HCEC 1CT (cell line): Measurements from ENCODE around the gene C6orf47.
"Not testable (repeated sequence)": the region's sequence is repeated elsewhere in the genome, so short reads cannot be mapped to it uniquely, and the experiment has no call there.

Source experiments
- DNase-seq: peaks from one replicate; pipeline ENCODE4 v3.0.0-alpha.2; 2017

Gene C6orf47

GRCh38 chr6:31660381-31661261, at the start of gene C6orf47:
Gene C6orf47 (minus strand): TSS chr6:31660778. CDS start chr6:31659947, 831 bp downstream.
- DNase-seq: peak; percentile 85

GRCh38 chr6:31709157-31709556, 48.6 kb upstream of the C6orf47 start:
- DNase-seq: not testable (repeated sequence)

GRCh38 chr6:31708224-31708623, 47.6 kb upstream of the C6orf47 start:
- no peak for DNase-seq

- no peak for DNase-seq
These were observed 47.1 kb upstream of the C6orf47 start for GRCh38 chr6:31707701-31708100.

DNA sequence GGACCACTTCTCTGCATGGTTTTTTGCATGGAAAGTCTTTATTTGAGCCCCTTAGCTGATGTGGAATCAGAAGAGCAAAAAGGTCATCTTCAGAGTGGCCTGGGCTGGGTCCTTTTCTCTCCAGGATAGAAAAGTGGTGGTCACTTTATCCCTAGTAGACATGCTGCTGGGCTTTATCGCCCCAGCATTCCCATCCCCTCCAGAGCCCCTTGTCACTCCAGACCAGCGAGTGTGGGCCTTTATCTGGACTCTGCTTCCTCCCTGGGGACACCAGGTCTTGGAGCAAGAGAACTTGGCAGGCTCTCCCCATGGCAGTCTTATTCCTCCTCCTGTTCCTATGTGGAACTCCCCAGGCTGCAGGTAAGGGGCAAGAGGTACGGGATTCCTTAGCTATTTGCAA, 46.0 kb upstream of the C6orf47 start, which contains the start of gene LY6G6F:
LY6G6F (plus strand) TSS at position 268 of the 400 bp plus-strand sequence; CDS start at position 309, 41 bp downstream.
- no peak for DNase-seq

- DNase-seq: no peak
These were observed 45.4 kb upstream of the C6orf47 start for GRCh38 chr6:31705931-31706330.

- DNase-seq: peak; percentile 98
These were observed 42.5 kb upstream of the C6orf47 start, which contains the start of gene ABHD16A for GRCh38 chr6:31702819-31703716. Gene ABHD16A (minus strand): TSS chr6:31703324. CDS start chr6:31703281, 43 bp downstream.

DNA sequence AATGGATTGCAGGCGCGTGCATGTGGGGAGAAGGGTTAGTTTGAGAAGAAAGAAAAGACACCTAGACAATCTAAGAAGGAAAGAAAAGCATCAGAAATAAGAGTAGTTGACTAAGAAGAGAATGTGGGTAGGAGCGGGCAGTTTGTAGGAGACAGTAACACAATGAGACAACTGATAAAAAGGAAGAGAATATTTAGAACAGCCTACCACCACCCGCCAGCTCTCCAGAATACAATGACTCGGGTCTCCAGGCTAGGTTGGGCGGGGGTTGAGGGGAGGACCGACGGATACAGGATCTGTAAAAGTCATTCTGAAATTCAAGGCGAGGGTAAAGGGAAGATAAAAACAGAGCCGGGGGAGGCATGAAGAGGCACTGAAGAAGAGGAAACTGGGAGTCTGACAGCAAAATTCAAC, 41.8 kb upstream of the C6orf47 start:
- DNase-seq: no peak

DNA sequence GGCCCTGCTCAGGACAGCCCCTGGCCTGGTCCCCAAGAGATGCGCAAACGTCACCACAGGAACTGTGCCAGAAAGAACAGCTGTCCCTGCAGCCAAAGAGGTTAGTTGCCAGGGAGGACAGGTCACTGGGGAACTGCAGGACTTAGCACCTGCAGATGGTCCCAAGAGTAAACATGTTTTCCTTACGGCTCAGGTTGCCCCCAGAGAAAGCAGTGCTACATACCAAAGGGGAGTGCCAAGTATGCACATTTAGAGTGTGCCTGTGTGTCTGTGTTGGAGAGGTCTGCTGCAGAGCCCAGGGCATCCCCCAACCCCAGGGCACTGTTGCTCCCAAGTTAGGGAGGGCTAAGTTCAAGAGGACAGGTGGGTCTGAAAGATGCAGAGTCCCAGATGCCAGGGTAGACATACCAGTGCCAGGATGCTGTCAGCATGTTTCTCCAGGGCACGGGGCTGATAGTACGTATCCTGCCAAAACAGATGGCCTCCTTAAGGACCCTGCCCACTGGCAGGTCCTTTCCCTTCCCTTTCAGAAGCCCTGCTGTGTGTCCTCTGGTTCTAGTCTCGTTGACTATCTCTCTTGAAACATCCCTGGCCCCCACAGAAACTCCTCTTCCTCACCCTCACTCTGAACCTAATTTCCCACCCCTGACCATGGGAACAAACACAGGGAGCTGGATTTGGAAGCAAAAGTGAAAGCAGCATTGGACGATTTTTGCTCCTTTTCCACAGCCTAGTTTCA, 41.3 kb upstream of the C6orf47 start:
- no peak for DNase-seq

- no peak for DNase-seq
These were observed 40.3 kb upstream of the C6orf47 start for GRCh38 chr6:31700740-31701401.

DNA sequence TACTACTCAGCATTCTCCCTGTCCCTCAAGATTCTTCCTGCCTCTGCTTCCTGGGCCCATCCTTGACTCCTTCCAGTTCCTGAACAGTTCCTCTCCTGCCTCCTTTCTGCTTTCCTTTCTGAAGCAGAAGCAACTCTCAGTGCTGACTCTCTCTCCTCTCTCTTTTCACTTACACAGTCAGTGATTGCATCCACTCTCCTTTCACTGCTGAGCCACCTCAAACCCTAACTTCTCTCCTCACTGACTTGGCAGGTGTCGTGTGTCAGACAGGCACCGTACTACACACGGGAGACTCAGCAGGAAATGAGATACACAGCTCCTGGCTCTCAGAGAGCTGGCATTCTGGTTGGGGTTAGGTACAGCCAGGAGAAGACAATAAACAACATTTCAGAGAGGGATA, 37.0 kb upstream of the C6orf47 start:
- no peak for DNase-seq

GRCh38 chr6:31693535-31693934, 33.0 kb upstream of the C6orf47 start:
- DNase-seq: no peak

- no peak for DNase-seq
These were observed 32.3 kb upstream of the C6orf47 start for GRCh38 chr6:31692886-31693285.

GRCh38 chr6:31692353-31692752, 31.8 kb upstream of the C6orf47 start:
- DNase-seq: no peak

- no peak for DNase-seq
These were observed 31.1 kb upstream of the C6orf47 start for GRCh38 chr6:31691564-31692108.

- no peak for DNase-seq
These were observed 30.5 kb upstream of the C6orf47 start for GRCh38 chr6:31691078-31691463.

GRCh38 chr6:31690231-31691077, 29.9 kb upstream of the C6orf47 start:
- no peak for DNase-seq

DNA sequence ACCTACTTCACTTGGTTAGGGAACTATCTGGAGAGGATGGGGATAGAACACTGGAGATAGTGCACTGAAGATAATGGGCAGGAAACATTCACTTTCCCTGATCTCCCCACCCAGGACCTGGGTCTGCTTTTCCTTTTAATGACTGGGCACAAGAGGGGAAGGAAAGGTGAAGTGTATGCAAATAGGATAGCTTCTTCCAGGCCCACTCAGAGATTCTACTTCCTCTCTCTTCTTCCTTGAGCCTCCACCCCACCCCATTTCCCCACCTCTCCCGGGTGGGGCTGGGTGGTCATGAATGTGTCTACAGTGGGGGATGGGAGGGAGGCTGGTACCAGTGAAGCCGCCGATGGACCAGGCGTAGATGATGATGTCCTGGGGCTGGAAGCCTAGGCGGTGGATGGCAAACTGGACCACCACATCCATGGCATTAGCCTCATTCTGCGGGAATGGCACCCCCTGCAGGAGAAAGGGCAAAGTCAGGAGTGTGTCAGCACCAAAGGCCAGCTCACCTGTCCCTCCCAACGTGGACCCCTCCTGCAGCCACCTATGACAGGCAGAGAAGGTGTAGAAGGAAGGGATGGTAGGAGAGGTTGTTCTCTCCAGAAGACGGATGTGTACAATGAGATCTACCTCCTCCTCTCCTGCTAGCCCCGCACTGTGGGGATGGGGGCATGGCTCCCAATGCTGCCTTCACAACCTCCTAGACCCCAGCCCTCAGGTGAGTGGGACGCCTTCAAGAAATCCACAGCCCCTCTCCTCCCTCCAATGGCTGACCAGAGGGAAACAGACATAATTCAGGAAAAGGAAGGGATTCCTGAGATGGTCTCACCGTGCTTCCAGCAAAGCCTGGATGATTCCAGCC, 28.9 kb upstream of the C6orf47 start:
- no peak for DNase-seq

- DNase-seq: no peak
These were observed 27.5 kb upstream of the C6orf47 start for GRCh38 chr6:31687860-31688693.
